K562 (cell line): ENCODE results near the gene PPP1R14C. TPM values are rescaled to one million over a fixed set of nuclear protein-coding genes. Genes with fewer than 3 reads are reported as not detected.

ENCODE experiments used
- ATAC-seq: fragments of 200-7000 bp; cut with Tn5 transposase; 3 replicates; pipeline ENCODE4 v1.9.1; 2020; ENCODE audit warnings: moderate library complexity
- BruUV-seq: library from RNA; stranded (reverse); fragments of 400-500 nt; replicated peaks from 2 replicates; lab custom pipeline; 2021; lab: Mats Ljungman, UMichigan
- CTCF ChIA-PET: fragments of 300-600 bp; formaldehyde crosslinking; extraction: SDS; loops from one replicate; lab custom pipeline; 2021; ENCODE audit warnings: low intra/inter-chr PET ratio; lab: Yijun Ruan, JAX
- POLR2A ChIA-PET: fragments of 300-600, 350-650 bp; sonication (Branson Sonifier 250); formaldehyde crosslinking; extraction: SDS; loops from one replicate; lab custom pipeline; 2021; ENCODE audit warnings: antibody characterized with exemption, inconsistent platforms; lab: Yijun Ruan, JAX
- DNase-seq, 4 experiments: peaks; one replicate each; pipeline versions ENCODE4 v3.0.0 to v3.0.0-alpha.2; 2011 to 2018; ENCODE audit warnings: low spot score in 3 of 4, mixed read lengths in 3 of 4; ENCODE audit errors: extremely low read depth in 1 of 4
- FAIRE-seq: peaks from 2 replicates; lab custom pipeline; 2011; peaks lifted over from hg19 to GRCh38; lab: Jason Lieb, UNC
- H2AFZ ChIP-seq: 2 replicates; pipeline ENCODE4 v1.6.0; 2011; ENCODE audit warnings: low read depth, low read length, control low read depth, inconsistent platforms
- H3K27ac ChIP-seq: fragments of 200-600 bp; 3 replicates; pipeline ENCODE4 v1.8.0; 2011; ENCODE audit warnings: low read depth, mild to moderate bottlenecking, control low read depth, inconsistent platforms, low read length, moderate library complexity, mixed read lengths; ENCODE audit errors: extremely low read depth
- H3K27me3 ChIP-seq, 2 experiments: fragments of 300-600 bp in 1 of 2; 2 replicates in 1 of 2; 3 replicates in 1 of 2; pipeline versions ENCODE4 v1.6.0 to v1.8.0; 2011; ENCODE audit warnings: inconsistent platforms in 2 of 2, low read length in 2 of 2, mild to moderate bottlenecking in 1 of 2, mixed read lengths in 1 of 2, moderate library complexity in 1 of 2; ENCODE audit not compliant: control insufficient read depth in 2 of 2, insufficient read depth in 2 of 2
- H3K36me3 ChIP-seq: fragments of 300-600 bp; 3 replicates; pipeline ENCODE4 v1.8.0; 2011; ENCODE audit warnings: mild to moderate bottlenecking, low read length, inconsistent platforms; ENCODE audit not compliant: control insufficient read depth, insufficient read depth
- H3K4me1 ChIP-seq, 2 experiments: fragments of 200-600 bp in 1 of 2; replicated peaks in 1 of 2; 2 replicates in 1 of 2; 3 replicates in 1 of 2; pipeline versions ENCODE4 v1.5.1 to v1.8.0; 2011; ENCODE audit warnings: inconsistent platforms in 2 of 2, low read length in 2 of 2, mild to moderate bottlenecking in 1 of 2, mixed read lengths in 1 of 2, moderate library complexity in 1 of 2; ENCODE audit not compliant: control insufficient read depth in 2 of 2, insufficient read depth in 2 of 2
- H3K4me2 ChIP-seq: 2 replicates; pipeline ENCODE4 v1.6.1; 2011; ENCODE audit warnings: low read length, control low read depth, inconsistent platforms, mixed read lengths; ENCODE audit not compliant: insufficient read depth
- H3K4me3 ChIP-seq: fragments of 200-600 bp; sonication (generic), shearing (Covaris generic); 2 replicates; pipeline ENCODE4 v1.5.1; 2016; ENCODE audit warnings: control low read depth, inconsistent platforms
- H3K79me2 ChIP-seq: fragments of 200-600 bp; 3 replicates; pipeline ENCODE4 v1.8.0; 2011; ENCODE audit warnings: low read length, inconsistent platforms; ENCODE audit not compliant: control insufficient read depth, insufficient read depth
- H3K9ac ChIP-seq, 2 experiments: 2 replicates each; pipeline versions ENCODE4 v1.6.0 to v1.6.1; 2011; ENCODE audit warnings: low read depth in 2 of 2, low read length in 2 of 2, control low read depth in 1 of 2, inconsistent platforms in 1 of 2, mild to moderate bottlenecking in 1 of 2, mixed read lengths in 1 of 2; ENCODE audit not compliant: insufficient read depth in 1 of 2
- H3K9me1 ChIP-seq: one replicate; pipeline ENCODE4 v1.6.0; 2011; ENCODE audit warnings: inconsistent platforms, mild to moderate bottlenecking, low read length, moderate library complexity; ENCODE audit not compliant: control insufficient read depth, insufficient read depth
- H3K9me3 ChIP-seq: replicated peaks from 2 replicates; pipeline ENCODE4 v1.5.1; 2011; ENCODE audit warnings: low read depth, low read length, inconsistent platforms; ENCODE audit not compliant: control insufficient read depth, insufficient read depth
- H4K20me1 ChIP-seq: replicated peaks from 2 replicates; pipeline ENCODE4 v1.6.1; 2011; ENCODE audit warnings: low read length, inconsistent platforms, mixed read lengths; ENCODE audit not compliant: control insufficient read depth, insufficient read depth
- CTBP1 ChIP-seq: fragments of 450-650 bp; IDR thresholded peaks from 2 replicates; pipeline ENCODE4 v1.6.1; 2016; ENCODE audit warnings: borderline replicate concordance
- ETS1 ChIP-seq: conservative IDR thresholded peaks from 2 replicates; pipeline ENCODE4 v1.6.1; 2011; ENCODE audit warnings: low read depth, mild to moderate bottlenecking, low read length; ENCODE audit not compliant: control insufficient read depth
- NFXL1 ChIP-seq: fragments of 450-650 bp; formaldehyde crosslinking; IDR thresholded peaks from 2 replicates; pipeline ENCODE4 v1.4.0; 2021; ENCODE audit warnings: mild to moderate bottlenecking
- PHB2 ChIP-seq: fragments of 450-650 bp; IDR thresholded peaks from 2 replicates; pipeline ENCODE4 v1.6.1; 2017; ENCODE audit warnings: low read depth
- PML ChIP-seq: IDR thresholded peaks from 2 replicates; pipeline ENCODE4 v1.6.1; 2012; ENCODE audit warnings: low read length, inconsistent platforms
- THRB ChIP-seq: fragments of 450-650 bp; formaldehyde crosslinking; conservative IDR thresholded peaks from 2 replicates; pipeline ENCODE4 v1.4.0; 2022; ENCODE audit warnings: mild to moderate bottlenecking, missing genetic modification characterization
- ZNF395 ChIP-seq: fragments of 200-800 bp; sonication (Bioruptor generic); IDR thresholded peaks from 2 replicates; pipeline ENCODE4 v1.6.1; 2017; ENCODE audit warnings: missing genetic modification characterization, missing compliant biosample characterization
- WGBS: fragments of 100-300 bp; shearing (Covaris generic); methylation state at CpG from one replicate; pipeline ENCODE4 v1.1.6; 2016; ENCODE audit warnings: low coverage, mixed read lengths; ENCODE audit not compliant: insufficient coverage; ENCODE audit errors: missing lambda C conversion rate; 5-methylcytosine and 5-hydroxymethylcytosine counted together
- in situ Hi-C: fragments of 300-500 bp; cut with MboI; formaldehyde crosslinking; loops from 4 replicates; pipeline ENCODE4 v1.15.0; 2018; ENCODE audit warnings: inconsistent platforms, mixed read lengths
- intact Hi-C: fragments of 100-400 bp; cut with micrococcal nuclease; formaldehyde crosslinking; loops from 2 replicates; pipeline ENCODE4 v1.14.2; 2022
- polyA plus RNA-seq, 8 experiments: library from polyadenylated mRNA; depleted of rRNA in 4 of 8; stranded (reverse) in 5 of 8; unstranded in 3 of 8; fragments of >200 nt; fragmentation: Nextera tagmentation in 2 of 8; fragmentation: Illumina TruSeq in 1 of 8; extraction: Ambion mirVana in 2 of 8; extraction: Trizol in 1 of 8; gene quantifications; 2 replicates each; pipeline versions ENCODE4 v1.2.1 to v1.2.3, GENCODE V29; 2011 to 2014; ENCODE audit warnings: inconsistent platforms in 1 of 8, missing spikeins in 1 of 8
- total RNA-seq, 7 experiments: library from RNA; depleted of rRNA in 6 of 7; stranded (reverse); fragments of >200 nt in 6 of 7; fragmentation: Illumina TruSeq in 2 of 7; extraction: Trizol in 2 of 7; gene quantifications; 2 replicates each; pipeline versions ENCODE4 v1.2.1 to v1.2.3, GENCODE V29; 2011 to 2021; ENCODE audit warnings: low replicate concordance in 1 of 7

Gene PPP1R14C
- total and polyA plus RNA-seq, 9 of the 15 experiments (the other 6 are each of a cell fraction or from before 2014, with no cell fraction given): 4.5 to 16.6 (median 11.9) TPM

- peak overlapping the region; percentile 65 for H2AFZ ChIP-seq
- H3K9me1 ChIP-seq: no peaks in the 10 kb centered on the region
- ChIA-PET POLR2A (interaction anchor here (0.7 to 1.2 kb wide), 3 partner anchors 15 to 18 kb away, joined by 3 to 7 read pairs (median 4); no protein-coding TSS in a partner anchor), CTCF (no interaction called here)
- no peak overlapping the region for H3K27ac ChIP-seq
- peak overlapping the region in 1 of 2 experiments; percentile 3; a peak in 1 of 4 replicates for H3K9ac ChIP-seq
- H4K20me1 ChIP-seq: no peaks in the 10 kb centered on the region
- peak overlapping the region; percentile 23 for H3K4me2 ChIP-seq
- no peaks in the 10 kb centered on the region for H3K9me3 ChIP-seq
- WGBS: 8% methylated on average over 13 of the region's 13 CpGs
- no peaks in the 10 kb centered on the region for H3K79me2 ChIP-seq
- ATAC-seq: no peak
- no peak for FAIRE-seq
- H3K4me3 ChIP-seq: no peak overlapping the region
- no TSS peak for BruUV-seq
- TF ChIP-seq NFXL1 (CRISPR knock-in tag) (no peak), CTBP1 (peak; percentile 56; the same call in 1 of the 2 replicates), PML (no peak), PHB2 (no peak), ETS1 (no peak), ZNF395 (CRISPR knock-in tag) (no peak), THRB (no peak)
- peaks cover 0 to 24% of the 10 kb centered on the region in 2 experiments; a peak in 3 of 5 replicates for H3K27me3 ChIP-seq
- DNase-seq: no peak
- intact Hi-C loops (no loop called here), in situ Hi-C loops (no loop called here)
- H3K36me3 ChIP-seq: no peaks in the 10 kb centered on the region
- H3K4me1 ChIP-seq: peaks cover 0 to 4% of the 10 kb centered on the region in 2 experiments; a peak in 2 of 5 replicates
These were observed 16.1 kb upstream of the PPP1R14C start for GRCh38 chr6:150126641-150127291.
